ENCODE measurements around the gene PAK1IP1. TPM values are rescaled to one million over a fixed set of nuclear protein-coding genes. Genes with fewer than 3 reads are reported as not detected.

The PAK1IP1 gene
- polyA plus RNA-seq, 1 donor from 2014 or later = 30.4 TPM

- Histone ChIP-seq H3K4me2 (ENCODE audit: low read length) (peak overlapping the region; percentile 85), H3K9ac (ENCODE audit: low read length) (no peak overlapping the region)
- TF ChIP-seq POLR2AphosphoS5 (IDR thresholded peaks at IDR 0.05) (no peak), TAF1 (IDR thresholded peaks at IDR 0.05; ENCODE audit: low read depth) (no peak), EP300 (conservative IDR thresholded peaks at IDR 0.05; ENCODE audit: poor library complexity, severe bottlenecking) (no peak), MXI1 (conservative IDR thresholded peaks at IDR 0.05; ENCODE audit: poor library complexity, severe bottlenecking) (no peak), REST (IDR thresholded peaks at IDR 0.05; ENCODE audit: borderline replicate concordance) (no peak)
Measured at GRCh38 chr6:10696655-10697054, 1.9 kb downstream of the PAK1IP1 start.

GRCh38 chr6:10713962-10714361, 19.2 kb downstream of the PAK1IP1 start:
- H3K79me2 ChIP-seq (replicated peaks; ENCODE audit: insufficient read depth, low read length) = no peaks in the 10 kb centered on the region
- no peak overlapping the region for H3K4me3 ChIP-seq (ENCODE audit: low read length)
- H2AFZ ChIP-seq (ENCODE audit: low read depth, low read length) = no peak overlapping the region
- no peaks in the 10 kb centered on the region for H3K9me2 ChIP-seq (ENCODE audit: insufficient read depth, low read length)
- no peaks in the 10 kb centered on the region for H3K36me3 ChIP-seq (ENCODE audit: insufficient read depth, low read length)
- H3K9me3 ChIP-seq (ENCODE audit: low read length) = no peaks in the 10 kb centered on the region
- no peak overlapping the region for H3K4me2 ChIP-seq (ENCODE audit: low read length)
- no peak overlapping the region for H3K9ac ChIP-seq (ENCODE audit: low read length)
- H3K27ac ChIP-seq (ENCODE audit: low read length) = no peak overlapping the region
- no peaks in the 10 kb centered on the region for H4K20me1 ChIP-seq (ENCODE audit: insufficient read depth)
- no peaks in the 10 kb centered on the region for H3K27me3 ChIP-seq (ENCODE audit: insufficient read depth, low read depth, low read length)
- H3F3A ChIP-seq (ENCODE audit: insufficient read depth, low read length, poor library complexity, severe bottlenecking) = no peaks in the 10 kb centered on the region
- TF ChIP-seq EZH2 (IDR thresholded peaks at IDR 0.05; ENCODE audit: borderline replicate concordance, insufficient read depth, low read length, poor library complexity, severe bottlenecking) (no peak), CTCF (IDR thresholded peaks at IDR 0.05; ENCODE audit: poor library complexity, severe bottlenecking) (no peak), RAD21 (conservative IDR thresholded peaks at IDR 0.05) (no peak), REST (IDR thresholded peaks at IDR 0.05; ENCODE audit: borderline replicate concordance) (no peak), POLR2AphosphoS5 (IDR thresholded peaks at IDR 0.05) (no peak), TAF1 (IDR thresholded peaks at IDR 0.05; ENCODE audit: low read depth) (no peak), SMC3 (conservative IDR thresholded peaks at IDR 0.05; ENCODE audit: poor library complexity) (no peak), MXI1 (conservative IDR thresholded peaks at IDR 0.05; ENCODE audit: poor library complexity, severe bottlenecking) (no peak), EP300 (conservative IDR thresholded peaks at IDR 0.05; ENCODE audit: poor library complexity, severe bottlenecking) (no peak)

More at GRCh38 chr6:10696655-10697054, 1.9 kb downstream of the PAK1IP1 start:
- no peaks in the 10 kb centered on the region for H4K20me1 ChIP-seq (ENCODE audit: insufficient read depth)
- no peaks in the 10 kb centered on the region for H3K9me2 ChIP-seq (ENCODE audit: insufficient read depth, low read length)
- no peak overlapping the region for H3K27ac ChIP-seq (ENCODE audit: low read length)
- H3K36me3 ChIP-seq (ENCODE audit: insufficient read depth, low read length) = no peaks in the 10 kb centered on the region
- H3F3A ChIP-seq (ENCODE audit: insufficient read depth, low read length, poor library complexity, severe bottlenecking) = no peaks in the 10 kb centered on the region
- no peak overlapping the region for H2AFZ ChIP-seq (ENCODE audit: low read depth, low read length)
- H3K27me3 ChIP-seq (ENCODE audit: insufficient read depth, low read depth, low read length) = no peaks in the 10 kb centered on the region
- peak overlapping the region; percentile 92 for H3K4me3 ChIP-seq (ENCODE audit: low read length)
- peaks cover 30% of the 10 kb centered on the region for H3K79me2 ChIP-seq (replicated peaks; ENCODE audit: insufficient read depth, low read length)
- no peaks in the 10 kb centered on the region for H3K9me3 ChIP-seq (ENCODE audit: low read length)

Data from neural cell (in vitro differentiated cells).